ENCODE results near the gene NFYA.

The NFYA gene

DNA sequence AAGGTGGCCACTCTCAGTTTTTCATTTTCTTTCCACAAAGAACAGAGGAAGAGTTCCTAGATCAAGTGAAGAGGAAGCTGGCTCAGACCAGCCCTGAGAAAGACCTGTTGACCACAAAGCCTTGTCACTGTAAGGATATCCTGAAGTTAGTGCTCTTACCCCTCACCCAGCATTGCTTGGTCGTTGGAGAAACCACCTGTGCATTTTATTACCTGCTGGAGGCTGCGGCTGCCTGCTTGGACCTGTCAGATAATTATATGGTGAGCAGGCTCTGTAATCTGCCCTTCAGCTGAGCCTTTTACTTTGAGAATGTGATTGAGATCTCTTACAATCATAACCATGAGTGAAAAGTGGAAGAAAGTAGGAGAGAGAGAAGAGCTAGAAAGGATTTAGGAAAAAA is 59.5 kb downstream of the NFYA start:
- Mint-ChIP-seq H3K36me3 (ENCODE audit: low read depth) (no peaks in the 10 kb centered on the region), H3K4me1 (ENCODE audit: low read depth) (peaks cover 6% of the 10 kb centered on the region), H3K9me3 (no peaks in the 10 kb centered on the region), H3K27me3 (no peaks in the 10 kb centered on the region), H3K4me3 (no peak overlapping the region), H3K27ac (no peak overlapping the region)
- intact Hi-C loops (cut with micrococcal nuclease), result no loop called here

DNA sequence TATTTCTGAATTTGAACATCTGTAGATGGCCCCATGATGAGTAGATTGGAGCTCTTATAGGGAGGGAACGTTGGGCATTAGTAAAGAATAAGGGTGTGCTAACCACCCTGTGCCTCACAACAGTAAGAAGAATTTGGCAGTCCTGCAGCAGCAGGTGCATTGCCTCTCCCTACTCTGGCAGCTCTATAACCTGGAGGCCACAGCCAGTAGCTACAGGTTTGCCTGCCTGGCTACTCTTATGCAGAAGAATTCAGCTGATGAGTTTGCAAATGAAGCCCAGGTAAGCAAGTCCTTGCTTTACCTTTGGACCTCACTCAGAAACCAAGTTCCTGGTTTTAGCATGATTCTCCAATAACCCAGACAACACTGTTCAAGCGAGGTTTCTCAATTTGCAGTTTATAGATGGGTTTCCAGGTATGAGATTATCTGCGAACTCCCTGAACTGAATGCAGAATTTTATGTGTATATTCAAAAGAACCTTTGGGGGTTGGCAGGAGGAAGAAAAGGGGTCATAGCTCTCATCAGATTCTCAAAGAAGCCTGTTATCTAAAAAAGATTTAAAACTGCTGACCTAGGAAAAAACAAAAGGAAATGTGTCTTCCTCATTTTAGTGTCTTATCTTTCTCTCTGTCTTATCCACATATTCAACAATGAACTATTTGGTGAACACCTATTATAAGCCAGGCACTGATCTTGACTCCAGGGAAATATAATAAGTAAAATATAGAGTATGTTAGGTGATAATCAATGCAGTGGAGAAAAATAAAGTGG is 62.5 kb downstream of the NFYA start:
- Mint-ChIP-seq H3K4me1 (ENCODE audit: low read depth) (peaks cover 6% of the 10 kb centered on the region), H3K27me3 (no peaks in the 10 kb centered on the region), H3K27ac (no peak overlapping the region), H3K36me3 (ENCODE audit: low read depth) (no peaks in the 10 kb centered on the region), H3K4me3 (no peak overlapping the region), H3K9me3 (no peaks in the 10 kb centered on the region)
- intact Hi-C loops (cut with micrococcal nuclease), result no loop called here

DNA sequence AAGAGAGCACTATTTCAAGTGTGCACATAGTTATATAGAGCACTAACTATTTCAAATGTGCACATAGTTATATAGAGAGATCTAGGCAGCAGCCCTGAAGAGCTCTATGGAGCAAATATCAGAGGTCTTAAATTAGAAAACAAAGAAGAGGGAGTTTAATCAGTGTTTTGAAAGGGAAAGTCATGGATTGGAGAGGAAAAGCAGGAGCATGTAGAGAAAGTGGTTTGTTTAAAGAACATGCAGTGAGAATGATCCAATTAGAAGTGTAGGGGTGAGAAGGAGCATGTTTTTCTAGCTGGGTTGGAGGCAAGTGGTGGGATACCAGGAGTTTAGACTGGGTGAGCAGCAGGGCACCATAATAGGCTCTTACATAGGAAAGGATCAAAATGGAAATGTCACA is 64.1 kb downstream of the NFYA start:
- Mint-ChIP-seq H3K36me3 (ENCODE audit: low read depth) (no peaks in the 10 kb centered on the region), H3K27ac (no peak overlapping the region), H3K9me3 (no peaks in the 10 kb centered on the region), H3K4me1 (ENCODE audit: low read depth) (peaks cover 6% of the 10 kb centered on the region), H3K27me3 (no peaks in the 10 kb centered on the region), H3K4me3 (no peak overlapping the region)
- intact Hi-C loops (cut with micrococcal nuclease), result no loop called here

DNA sequence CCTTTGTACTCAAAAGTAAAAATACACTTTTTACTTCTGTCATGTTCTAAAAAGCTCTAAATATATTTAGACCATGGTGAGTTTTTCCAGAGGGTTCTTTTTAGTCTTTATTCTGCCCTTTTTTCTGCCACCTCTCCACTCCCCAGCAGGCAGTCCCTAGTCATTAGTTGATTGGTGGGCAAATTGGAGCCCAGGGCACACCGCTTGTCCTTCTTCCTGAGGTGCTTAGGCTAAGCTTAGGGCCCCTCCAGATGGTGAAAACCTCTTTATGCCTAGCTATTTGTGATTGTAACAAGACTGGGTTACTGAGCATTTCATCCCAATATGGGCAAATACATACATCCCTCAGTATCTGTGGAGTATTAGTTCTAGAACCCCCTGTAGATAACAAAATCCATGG is 75.1 kb downstream of the NFYA start:
- H3K36me3 Mint-ChIP-seq (ENCODE audit: low read depth), result peaks cover 14% of the 10 kb centered on the region
- intact Hi-C loops (cut with micrococcal nuclease), result no loop called here
- no peaks in the 10 kb centered on the region for H3K4me1 Mint-ChIP-seq (ENCODE audit: low read depth)
- no peak overlapping the region for H3K27ac Mint-ChIP-seq
- no peaks in the 10 kb centered on the region for H3K9me3 Mint-ChIP-seq
- H3K4me3 Mint-ChIP-seq, result no peak overlapping the region
- peaks cover 2% of the 10 kb centered on the region for H3K27me3 Mint-ChIP-seq
